Measurements from ENCODE around the gene CUL4A. TPM values are rescaled to one million over a fixed set of nuclear protein-coding genes. Genes with fewer than 3 reads are reported as not detected.

The CUL4A gene
- total and polyA plus RNA-seq, 9 of the 15 experiments (the other 6 are each of a cell fraction or from before 2014, with no cell fraction given) = 21.1 to 92.0 (median 63.2) TPM

- TF ChIP-seq ZBTB34 (CRISPR knock-in tag; IDR thresholded peaks at IDR 0.05) (no peak), SOX6 (IDR thresholded peaks at IDR 0.05) (peak; percentile 13; the same call in 1 of the 2 replicates), PKNOX1 (IDR thresholded peaks at IDR 0.05) (peak; percentile 59), TARDBP (IDR thresholded peaks at IDR 0.05) (no peak), DLX4 (CRISPR knock-in tag; IDR thresholded peaks at IDR 0.05) (no peak), BMI1 (IDR thresholded peaks at IDR 0.05; ENCODE audit: low read length) (no peak), EP400 (IDR thresholded peaks at IDR 0.05) (peak; percentile 39), MTA3 (IDR thresholded peaks at IDR 0.05; ENCODE audit: borderline replicate concordance) (0 out of 2 replicates have a peak, but pooled peaks have one; percentile 39), ATF4 (CRISPR knock-in tag; IDR thresholded peaks at IDR 0.05) (no peak), ZNF436 (CRISPR knock-in tag; IDR thresholded peaks at IDR 0.05) (no peak), MXI1 (IDR thresholded peaks at IDR 0.05; ENCODE audit: low read depth, low read length) (peak; percentile 63), NFE2 (IDR thresholded peaks at IDR 0.05; ENCODE audit: low read depth) (no peak), ZNF592 (IDR thresholded peaks at IDR 0.05) (no peak; the same call in none of the 2 replicates), RBM14 (IDR thresholded peaks at IDR 0.05; ENCODE audit: borderline replicate concordance, insufficient read depth, low read depth, low read length) (no peak), GTF2E2 (tag; IDR thresholded peaks at IDR 0.05) (no peak), RBM34 (IDR thresholded peaks at IDR 0.05; ENCODE audit: borderline replicate concordance, insufficient read depth, low read length) (no peak), TCF3 (CRISPR knock-in tag; IDR thresholded peaks at IDR 0.05) (peak; percentile 64)
- TF ChIP-seq, protein P1, sequence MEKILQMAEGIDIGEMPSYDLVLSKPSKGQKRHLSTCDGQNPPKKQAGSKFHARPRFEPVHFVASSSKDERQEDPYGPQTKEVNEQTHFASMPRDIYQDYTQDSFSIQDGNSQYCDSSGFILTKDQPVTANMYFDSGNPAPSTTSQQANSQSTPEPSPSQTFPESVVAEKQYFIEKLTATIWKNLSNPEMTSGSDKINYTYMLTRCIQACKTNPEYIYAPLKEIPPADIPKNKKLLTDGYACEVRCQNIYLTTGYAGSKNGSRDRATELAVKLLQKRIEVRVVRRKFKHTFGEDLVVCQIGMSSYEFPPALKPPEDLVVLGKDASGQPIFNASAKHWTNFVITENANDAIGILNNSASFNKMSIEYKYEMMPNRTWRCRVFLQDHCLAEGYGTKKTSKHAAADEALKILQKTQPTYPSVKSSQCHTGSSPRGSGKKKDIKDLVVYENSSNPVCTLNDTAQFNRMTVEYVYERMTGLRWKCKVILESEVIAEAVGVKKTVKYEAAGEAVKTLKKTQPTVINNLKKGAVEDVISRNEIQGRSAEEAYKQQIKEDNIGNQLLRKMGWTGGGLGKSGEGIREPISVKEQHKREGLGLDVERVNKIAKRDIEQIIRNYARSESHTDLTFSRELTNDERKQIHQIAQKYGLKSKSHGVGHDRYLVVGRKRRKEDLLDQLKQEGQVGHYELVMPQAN (IDR thresholded peaks at IDR 0.05; ENCODE audit: borderline replicate concordance) = peak; percentile 20; the same call in 1 of the 2 replicates
Observed at GRCh38 chr13:113219256-113219940, 10.0 kb downstream of the CUL4A start (continued).

Data from K562 (cell line).